Measurements from ENCODE around the gene TUBA8.
"Not testable (repeated sequence)": the region's sequence is repeated elsewhere in the genome, so short reads cannot be mapped to it uniquely, and the experiment has no call there.

The TUBA8 gene

DNA sequence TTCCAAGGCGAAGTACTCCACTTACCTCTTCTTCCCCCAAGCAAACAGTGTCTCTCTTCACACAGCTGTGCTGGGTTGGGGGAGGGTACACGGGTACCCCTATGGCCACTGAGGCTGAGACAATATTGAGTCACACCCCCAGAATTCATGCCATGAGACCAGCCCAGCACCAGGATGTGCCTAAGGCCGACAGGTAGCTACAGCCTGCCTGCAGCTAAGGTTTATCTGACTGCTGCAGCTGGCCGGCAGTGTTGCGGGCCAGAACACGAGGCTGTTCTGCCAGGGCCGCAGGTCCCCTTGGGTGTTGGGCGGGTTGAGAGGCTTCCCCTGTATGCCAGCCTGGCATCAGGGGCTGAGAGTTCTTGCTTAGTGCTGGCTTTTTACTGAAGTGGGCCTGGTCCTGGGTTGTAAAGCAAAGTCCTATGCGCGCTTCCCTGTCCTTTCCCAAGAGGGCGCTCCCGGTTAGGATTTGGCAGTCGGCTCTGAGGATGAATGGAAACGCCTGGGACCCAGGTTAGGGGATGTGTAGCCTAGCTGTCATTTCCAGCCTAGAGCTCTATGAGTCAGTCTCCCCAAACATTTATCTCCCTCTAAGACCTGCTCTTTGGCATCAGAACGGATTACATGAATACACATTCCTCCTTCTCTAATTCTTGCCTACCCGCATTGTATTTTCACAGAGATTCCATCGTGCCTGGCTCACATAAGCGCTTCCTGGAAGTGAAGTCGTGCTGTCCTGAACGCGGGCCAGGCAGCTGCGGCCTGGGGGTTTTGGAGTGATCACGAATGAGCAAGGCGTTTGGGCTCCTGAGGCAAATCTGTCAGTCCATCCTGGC, 46.5 kb downstream of the TUBA8 start:
- peak; percentile 91 for DNase-seq
- in situ Hi-C loops (cut with HindIII; ENCODE audit: low pct_ligation_motif_present, low sequenced_read_pairs) = no loop called here
- TF ChIP-seq, protein P1, sequence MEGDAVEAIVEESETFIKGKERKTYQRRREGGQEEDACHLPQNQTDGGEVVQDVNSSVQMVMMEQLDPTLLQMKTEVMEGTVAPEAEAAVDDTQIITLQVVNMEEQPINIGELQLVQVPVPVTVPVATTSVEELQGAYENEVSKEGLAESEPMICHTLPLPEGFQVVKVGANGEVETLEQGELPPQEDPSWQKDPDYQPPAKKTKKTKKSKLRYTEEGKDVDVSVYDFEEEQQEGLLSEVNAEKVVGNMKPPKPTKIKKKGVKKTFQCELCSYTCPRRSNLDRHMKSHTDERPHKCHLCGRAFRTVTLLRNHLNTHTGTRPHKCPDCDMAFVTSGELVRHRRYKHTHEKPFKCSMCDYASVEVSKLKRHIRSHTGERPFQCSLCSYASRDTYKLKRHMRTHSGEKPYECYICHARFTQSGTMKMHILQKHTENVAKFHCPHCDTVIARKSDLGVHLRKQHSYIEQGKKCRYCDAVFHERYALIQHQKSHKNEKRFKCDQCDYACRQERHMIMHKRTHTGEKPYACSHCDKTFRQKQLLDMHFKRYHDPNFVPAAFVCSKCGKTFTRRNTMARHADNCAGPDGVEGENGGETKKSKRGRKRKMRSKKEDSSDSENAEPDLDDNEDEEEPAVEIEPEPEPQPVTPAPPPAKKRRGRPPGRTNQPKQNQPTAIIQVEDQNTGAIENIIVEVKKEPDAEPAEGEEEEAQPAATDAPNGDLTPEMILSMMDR (IDR thresholded peaks at IDR 0.05; ENCODE audit: low read depth, low read length, missing control alignments) = peak; percentile 95
- Histone ChIP-seq H3K27ac (no peak overlapping the region), H3K36me3 (replicated peaks) (no peaks in the 10 kb centered on the region), H3K27me3 (replicated peaks) (no peaks in the 10 kb centered on the region), H3K4me3 (ENCODE audit: low read depth, low read length) (no peak overlapping the region)

DNA sequence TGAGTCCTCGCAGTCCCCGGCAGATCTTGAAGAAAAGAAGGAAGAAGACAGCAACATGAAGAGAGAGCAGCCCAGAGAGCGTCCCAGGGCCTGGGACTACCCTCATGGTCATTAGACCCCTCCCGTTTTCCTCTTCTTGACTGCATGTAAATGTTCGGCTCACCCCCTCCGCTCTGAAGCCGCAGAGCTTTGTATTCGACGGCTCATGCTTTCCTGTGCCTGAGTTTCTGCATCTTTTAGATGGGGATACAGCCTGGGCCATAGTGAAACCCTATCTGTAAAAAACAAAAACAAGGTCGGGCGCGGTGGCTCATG, 47.1 kb downstream of the TUBA8 start:
- H3K27ac ChIP-seq = no peak overlapping the region
- no peak for DNase-seq
- H3K27me3 ChIP-seq (replicated peaks) = no peaks in the 10 kb centered on the region
- H3K4me3 ChIP-seq (ENCODE audit: low read depth, low read length) = no peak overlapping the region
- in situ Hi-C loops (cut with HindIII; ENCODE audit: low pct_ligation_motif_present, low sequenced_read_pairs) = no loop called here
- TF ChIP-seq, protein P1 (IDR thresholded peaks at IDR 0.05; ENCODE audit: low read depth, low read length, missing control alignments) = no peak
- H3K36me3 ChIP-seq (replicated peaks) = no peaks in the 10 kb centered on the region

DNA sequence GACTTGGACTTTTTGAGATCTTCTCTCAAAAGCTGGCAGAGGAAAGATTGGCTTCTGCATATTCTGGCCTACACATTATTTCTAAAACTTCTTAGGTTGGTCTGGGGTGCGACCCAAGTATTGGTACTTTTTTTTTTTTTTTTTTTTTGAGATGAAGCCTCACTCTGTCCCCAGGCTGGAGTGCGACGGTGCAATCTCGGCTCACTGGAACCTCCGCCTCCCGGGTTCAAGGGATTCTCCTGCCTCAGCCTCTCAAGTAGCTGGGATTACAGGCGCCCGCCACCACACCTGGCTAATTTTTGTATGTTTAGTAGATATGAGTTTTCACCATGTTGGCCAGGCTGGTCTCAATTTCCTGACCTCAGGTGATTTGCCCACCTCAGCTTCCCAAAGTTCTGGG, 50.0 kb downstream of the TUBA8 start:
- H3K36me3 ChIP-seq (replicated peaks); in situ Hi-C loops (cut with HindIII; ENCODE audit: low pct_ligation_motif_present, low sequenced_read_pairs); H3K4me3 ChIP-seq (ENCODE audit: low read depth, low read length); H3K27ac ChIP-seq; H3K27me3 ChIP-seq (replicated peaks); DNase-seq: not testable (repeated sequence)

DNA sequence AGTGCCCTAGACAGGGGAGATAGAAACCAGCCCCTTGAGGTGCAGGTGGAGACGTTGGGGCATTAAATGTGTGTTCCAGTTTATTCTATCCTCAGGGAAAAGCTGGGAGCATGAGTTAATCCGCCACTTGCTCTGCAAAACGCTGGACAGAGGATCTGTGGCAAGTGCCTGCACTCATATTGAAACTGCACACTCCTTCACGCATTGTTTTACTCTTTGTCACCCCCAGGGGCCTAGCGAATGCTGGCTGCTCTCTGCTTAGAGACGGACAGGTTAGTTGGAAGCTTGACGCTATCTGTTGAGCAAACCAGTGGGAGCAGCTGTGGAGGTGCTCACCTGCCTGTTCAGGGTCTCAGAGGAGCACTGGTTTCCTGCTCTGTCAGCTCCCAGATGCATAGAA, 53.2 kb downstream of the TUBA8 start:
- in situ Hi-C loops (cut with HindIII; ENCODE audit: low pct_ligation_motif_present, low sequenced_read_pairs); H3K36me3 ChIP-seq (replicated peaks); DNase-seq; H3K27me3 ChIP-seq (replicated peaks); H3K27ac ChIP-seq; H3K4me3 ChIP-seq (ENCODE audit: low read depth, low read length): not testable (repeated sequence)

DNA sequence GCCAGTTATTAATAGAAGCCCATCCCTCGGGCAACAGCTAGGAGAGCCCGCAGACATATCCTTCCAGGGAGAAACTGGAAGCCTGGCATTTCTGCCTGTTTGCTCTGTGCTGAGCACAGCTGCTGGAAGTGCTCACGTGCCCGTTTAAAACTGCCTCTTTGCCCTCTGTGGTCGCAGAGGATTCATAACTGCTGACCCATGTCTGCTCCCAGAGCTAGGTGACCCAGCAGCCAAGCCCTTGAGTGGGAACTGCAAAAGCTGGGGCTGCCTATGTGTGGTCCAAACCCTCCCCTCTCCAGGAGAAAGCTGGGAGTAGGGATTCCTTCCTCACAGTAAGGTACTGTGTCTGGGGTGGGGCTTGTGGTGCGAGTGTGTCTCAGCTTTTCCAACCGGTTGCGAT, 54.0 kb downstream of the TUBA8 start:
- H3K4me3 ChIP-seq (ENCODE audit: low read depth, low read length); H3K27me3 ChIP-seq (replicated peaks); H3K36me3 ChIP-seq (replicated peaks); H3K27ac ChIP-seq; in situ Hi-C loops (cut with HindIII; ENCODE audit: low pct_ligation_motif_present, low sequenced_read_pairs): not testable (repeated sequence)
- peak; percentile 7 for DNase-seq

DNA sequence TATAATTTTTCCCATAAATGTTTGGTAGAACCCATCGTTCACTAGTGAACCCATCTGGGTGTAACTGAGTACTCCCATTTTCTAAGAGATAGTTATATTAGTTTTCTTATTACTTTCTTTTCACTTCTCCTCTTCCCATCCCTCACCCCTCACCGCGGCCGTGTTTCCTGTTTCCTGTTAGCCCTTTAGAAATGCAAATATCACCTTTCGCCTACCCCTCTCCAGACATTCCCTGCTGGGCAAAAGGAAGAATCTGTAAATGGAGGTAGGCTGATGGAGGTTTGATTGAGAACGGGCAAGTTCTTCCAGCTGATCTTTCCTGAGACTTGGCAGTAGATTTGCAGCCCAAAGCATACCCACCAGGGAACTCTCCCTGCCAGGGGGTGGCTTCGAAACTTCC, 54.7 kb downstream of the TUBA8 start:
- H3K27ac ChIP-seq; H3K4me3 ChIP-seq (ENCODE audit: low read depth, low read length); H3K27me3 ChIP-seq (replicated peaks); H3K36me3 ChIP-seq (replicated peaks); in situ Hi-C loops (cut with HindIII; ENCODE audit: low pct_ligation_motif_present, low sequenced_read_pairs); DNase-seq: not testable (repeated sequence)

DNA sequence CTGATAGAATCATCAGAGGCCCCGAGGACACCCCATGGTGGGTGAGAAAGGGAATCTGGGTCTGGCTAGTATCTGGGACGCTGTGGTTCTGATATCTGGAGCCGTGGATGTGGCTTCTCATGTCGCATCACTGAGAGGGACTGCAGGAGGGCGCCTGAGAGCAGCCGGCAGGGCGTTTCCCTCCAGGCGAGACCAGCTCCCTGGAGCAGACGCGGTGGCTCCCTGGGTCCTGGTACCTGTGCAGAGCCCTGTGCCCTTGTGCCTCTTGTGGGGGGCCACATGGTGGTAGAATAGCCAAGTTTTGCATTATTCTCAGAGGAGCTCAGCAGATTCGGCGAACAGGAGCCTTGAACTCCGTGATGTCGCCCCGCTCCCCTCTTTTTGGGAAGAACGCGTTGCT, 59.7 kb downstream of the TUBA8 start:
- H3K36me3 ChIP-seq (replicated peaks); DNase-seq; H3K27ac ChIP-seq; H3K27me3 ChIP-seq (replicated peaks); in situ Hi-C loops (cut with HindIII; ENCODE audit: low pct_ligation_motif_present, low sequenced_read_pairs); H3K4me3 ChIP-seq (ENCODE audit: low read depth, low read length): not testable (repeated sequence)

DNA sequence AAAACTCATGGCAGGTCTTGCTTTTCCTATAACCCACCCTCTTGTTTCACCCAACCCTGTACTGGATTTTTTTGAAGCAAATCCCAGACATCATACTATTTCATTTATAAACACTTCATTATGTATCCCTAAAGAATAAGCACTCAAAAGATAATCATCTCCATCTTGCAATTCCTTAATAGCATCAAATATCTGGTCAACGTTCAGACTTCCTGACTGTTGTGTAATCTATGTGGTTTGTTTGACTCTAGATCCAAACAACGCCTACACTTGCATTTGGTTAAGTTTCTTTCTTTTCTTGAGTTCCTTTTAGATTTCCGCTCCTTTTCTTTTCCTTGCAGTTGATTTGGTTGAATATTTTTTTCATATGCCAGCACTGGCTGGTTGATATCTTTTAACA, 61.6 kb downstream of the TUBA8 start:
- H3K4me3 ChIP-seq (ENCODE audit: low read depth, low read length); in situ Hi-C loops (cut with HindIII; ENCODE audit: low pct_ligation_motif_present, low sequenced_read_pairs); H3K36me3 ChIP-seq (replicated peaks); H3K27ac ChIP-seq; DNase-seq; H3K27me3 ChIP-seq (replicated peaks): not testable (repeated sequence)

DNA sequence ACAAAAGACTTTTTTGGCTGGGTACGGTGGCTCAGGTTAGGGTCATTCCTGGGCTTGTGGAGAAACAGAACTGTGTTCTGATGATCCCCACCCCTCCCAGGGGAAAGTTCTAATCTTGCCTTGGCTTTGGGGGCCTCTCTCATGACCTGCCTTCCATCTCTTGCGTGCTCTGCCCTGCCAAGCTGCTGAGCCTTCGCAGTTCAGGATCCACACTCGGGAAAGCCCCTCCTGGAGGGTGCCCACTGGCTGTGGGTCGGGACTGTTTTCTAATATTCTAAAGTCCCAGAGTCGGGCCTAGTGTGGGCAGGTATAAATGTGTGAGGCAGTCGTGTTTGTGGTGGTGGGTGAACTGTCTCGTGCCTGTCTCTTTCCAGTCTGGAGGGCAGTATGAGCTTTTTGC, 62.2 kb downstream of the TUBA8 start:
- in situ Hi-C loops (cut with HindIII; ENCODE audit: low pct_ligation_motif_present, low sequenced_read_pairs); DNase-seq; H3K27me3 ChIP-seq (replicated peaks); H3K27ac ChIP-seq; H3K4me3 ChIP-seq (ENCODE audit: low read depth, low read length); H3K36me3 ChIP-seq (replicated peaks): not testable (repeated sequence)

DNA sequence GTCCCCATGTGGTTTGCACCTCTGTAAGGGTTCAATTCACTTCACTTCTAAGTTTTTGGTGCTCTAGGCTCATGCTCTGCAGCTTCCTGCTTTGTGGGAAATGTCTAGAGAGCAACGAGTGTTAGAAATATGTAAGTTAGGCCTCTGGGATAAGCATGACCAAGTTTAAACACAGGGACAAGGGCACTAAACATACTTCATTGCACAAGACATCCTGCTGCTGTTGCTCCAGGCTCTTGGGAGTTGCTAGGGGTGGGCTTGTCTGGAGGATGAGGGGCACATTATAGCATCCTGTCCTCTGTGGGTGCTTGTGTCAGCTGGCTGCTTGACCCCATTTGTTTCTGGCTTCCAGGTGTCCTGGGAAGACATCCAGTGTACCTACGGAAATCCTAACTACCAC, 62.8 kb downstream of the TUBA8 start:
- H3K36me3 ChIP-seq (replicated peaks); H3K27me3 ChIP-seq (replicated peaks); H3K4me3 ChIP-seq (ENCODE audit: low read depth, low read length); DNase-seq; H3K27ac ChIP-seq; in situ Hi-C loops (cut with HindIII; ENCODE audit: low pct_ligation_motif_present, low sequenced_read_pairs): not testable (repeated sequence)

All from brain microvascular endothelial cell (primary cell).